IPS DF 4.7 (cell line): ENCODE measurements around the gene PCNX1.
"Not testable (repeated sequence)": the region's sequence is repeated elsewhere in the genome, so short reads cannot be mapped to it uniquely, and the experiment has no call there.

Experiments used
- DNase-seq: peaks from one replicate; pipeline ENCODE4 v3.0.0-alpha.2; 2013; ENCODE audit warnings: low spot score; ENCODE audit errors: extremely low read depth

PCNX1 gene

DNA sequence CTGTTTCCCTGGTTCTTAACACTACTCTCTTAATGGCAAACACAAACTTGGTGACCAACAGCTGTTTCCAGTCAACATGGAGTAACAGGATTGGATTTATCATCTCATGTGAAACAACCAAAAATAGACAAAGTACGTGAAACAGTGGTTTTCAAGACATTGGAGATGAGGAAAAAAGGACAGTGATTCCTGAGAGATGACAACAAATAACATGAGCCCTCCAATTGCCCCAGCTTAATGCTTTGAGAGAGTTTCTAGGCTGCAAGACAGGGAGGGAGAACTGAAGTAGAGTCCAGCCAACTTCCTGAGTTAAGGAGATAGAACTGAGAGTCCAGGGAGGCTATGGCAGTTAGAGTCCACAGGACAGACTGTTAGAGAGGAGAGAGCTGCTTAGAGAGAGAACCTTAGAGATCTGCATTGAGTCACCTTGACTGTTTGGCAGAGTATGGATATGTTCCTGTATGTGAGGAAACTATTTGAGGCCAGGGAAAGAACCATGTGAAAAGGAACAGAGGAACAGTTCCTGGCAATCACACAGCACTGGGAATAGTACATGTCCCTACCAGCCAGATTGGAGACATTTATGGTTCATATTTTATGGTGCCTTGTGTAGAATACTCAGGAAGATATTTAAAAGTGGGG is 106.4 kb downstream of the PCNX1 start:
- no peak for DNase-seq

DNA sequence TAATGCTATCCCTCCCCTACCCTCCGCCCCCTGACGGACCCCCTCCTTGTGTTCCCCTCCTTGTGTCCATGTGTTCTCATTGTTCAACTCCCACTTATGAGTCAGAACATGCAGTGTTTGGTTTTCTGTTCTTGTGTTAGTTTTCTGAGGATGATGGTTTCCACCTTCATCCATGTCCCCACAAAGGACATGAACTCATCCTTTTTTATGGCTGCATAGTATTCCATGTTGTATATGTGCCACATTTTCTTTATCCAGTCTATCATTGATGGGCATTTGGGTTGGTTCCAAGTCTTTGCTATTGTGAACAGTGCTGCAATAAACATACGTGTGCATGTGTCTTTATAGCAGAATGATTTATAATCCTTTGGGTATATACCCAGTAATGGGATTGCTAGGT is 112.7 kb downstream of the PCNX1 start:
- DNase-seq = not testable (repeated sequence)

DNA sequence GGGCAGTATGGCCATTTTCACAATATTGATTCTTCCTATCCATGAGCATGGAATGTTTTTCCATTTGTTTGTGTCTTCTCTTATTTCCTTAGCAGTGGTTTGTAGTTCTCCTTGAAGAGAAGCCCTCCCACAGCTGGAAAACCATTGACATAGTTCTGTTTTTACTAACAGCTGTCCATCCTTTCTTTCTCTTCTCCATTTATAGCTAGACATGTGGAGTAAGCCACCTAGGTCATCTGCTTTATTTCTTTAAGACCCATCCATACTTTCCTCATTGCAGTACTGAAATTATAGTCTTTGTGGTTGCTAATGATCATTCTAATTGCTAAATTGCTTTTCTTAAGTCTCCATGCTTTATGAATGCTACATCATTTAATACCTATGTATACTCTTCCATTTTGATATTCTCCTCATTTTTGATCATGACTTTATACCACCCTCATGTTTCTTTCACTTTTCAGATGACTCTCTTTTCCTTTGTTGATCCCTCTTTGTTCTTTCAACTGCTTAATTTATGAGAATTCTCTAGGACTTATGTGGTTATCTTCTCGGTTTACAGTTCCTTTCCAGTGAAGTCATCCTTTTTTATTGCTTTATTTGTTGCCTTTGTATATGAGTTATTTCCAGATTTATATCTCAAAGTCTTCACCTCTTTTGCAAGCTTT is 114.2 kb downstream of the PCNX1 start:
- DNase-seq = no peak

DNA sequence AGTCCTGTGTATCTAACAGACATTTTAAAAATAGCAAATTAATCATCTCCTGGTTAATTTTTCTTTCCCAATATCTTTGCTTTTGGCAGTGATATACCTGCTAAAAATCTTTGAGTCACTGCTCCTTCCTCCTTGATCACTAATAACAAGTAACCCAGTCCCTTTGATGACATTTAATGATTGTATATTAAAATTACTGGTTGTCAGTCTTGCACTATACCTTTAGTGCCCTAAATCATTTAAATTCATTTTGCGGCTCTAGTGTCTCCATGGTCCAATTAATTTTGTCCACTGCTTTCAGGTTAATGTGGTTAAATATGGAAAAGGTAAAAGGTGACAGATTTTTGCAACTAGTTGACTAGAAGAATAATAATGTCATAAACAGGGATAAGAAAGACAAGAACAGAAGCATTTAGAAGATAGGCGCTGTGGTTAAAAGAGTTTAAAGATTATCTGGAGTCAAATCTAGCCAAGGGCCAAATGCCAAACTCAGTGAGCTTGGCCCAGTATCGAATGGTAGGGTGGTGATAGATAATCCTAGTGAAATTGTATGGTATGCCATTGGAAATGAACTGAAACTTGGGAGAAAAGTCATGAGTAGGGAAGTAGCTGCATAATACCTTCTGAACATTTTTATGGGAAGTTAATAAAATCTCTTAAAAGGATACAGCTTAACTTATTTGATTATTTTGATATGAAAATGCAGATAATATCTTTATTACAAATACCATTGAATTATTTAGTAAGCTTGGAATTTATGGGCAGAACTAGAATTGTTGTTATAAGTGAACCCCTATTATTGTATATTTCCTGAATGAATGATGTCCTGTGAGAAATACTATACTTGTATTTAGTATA is 115.0 kb downstream of the PCNX1 start:
- DNase-seq = no peak

DNA sequence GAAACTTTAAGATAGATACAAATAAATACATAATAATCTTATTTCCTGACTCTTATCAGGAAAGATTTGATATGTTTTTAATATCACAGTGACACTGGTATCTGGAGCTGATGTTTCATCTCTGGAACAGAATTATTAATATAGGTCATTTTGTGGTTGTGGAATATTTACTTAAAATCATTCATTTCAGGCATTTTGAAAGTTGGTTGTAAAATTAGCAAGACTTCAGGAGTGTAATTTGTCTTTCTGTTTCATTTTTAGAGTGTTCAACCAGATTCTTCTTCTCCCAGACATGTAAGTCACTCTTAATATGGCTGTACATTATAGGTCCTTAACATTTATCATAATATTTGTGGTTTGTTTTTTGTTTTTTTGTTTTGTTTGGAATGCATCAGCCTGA is 115.7 kb downstream of the PCNX1 start:
- DNase-seq = no peak

DNA sequence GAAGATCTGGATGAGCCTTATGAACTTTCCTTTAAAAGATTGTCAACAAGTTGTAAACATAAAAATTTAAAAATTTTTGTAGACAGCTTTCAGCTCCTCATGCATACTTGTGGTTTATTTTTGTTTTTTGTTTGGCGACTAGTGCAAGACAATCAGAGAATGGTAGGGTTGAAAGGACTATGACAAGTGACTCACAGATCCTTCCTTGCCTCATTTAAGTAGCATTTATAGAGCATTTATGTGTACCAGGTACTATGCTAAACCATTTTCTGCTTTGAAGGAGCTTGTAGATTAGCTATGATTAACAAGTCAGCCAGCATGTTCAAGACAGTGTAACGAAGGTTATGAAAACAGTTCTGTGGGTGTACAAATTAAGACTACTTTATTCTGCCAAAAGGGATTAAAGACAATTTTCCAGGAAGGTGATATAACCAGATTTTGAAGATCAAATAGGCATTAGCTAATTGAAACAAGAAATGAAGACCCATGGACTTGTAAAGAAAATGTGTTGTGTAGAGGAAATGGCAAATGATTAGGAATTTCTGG is 122.0 kb downstream of the PCNX1 start:
- DNase-seq = no peak

DNA sequence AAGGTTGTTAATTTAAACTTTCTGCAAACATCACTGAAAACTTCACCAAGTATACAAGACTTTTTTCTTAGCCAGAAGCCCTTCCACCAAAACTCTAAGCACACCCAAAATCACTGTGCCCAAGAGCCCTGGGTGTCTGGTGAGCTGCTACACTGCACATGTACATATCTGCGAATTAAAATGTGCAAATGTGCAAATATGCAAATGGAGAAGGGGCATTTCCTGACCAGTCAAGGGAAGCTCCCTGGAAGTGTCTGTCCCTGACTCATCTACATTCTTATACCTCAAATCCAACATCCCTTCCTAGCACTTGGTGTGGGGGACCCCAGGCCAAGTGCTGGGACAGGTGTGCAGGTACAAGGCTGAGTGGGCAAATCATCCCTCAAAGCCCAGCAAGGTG is 123.7 kb downstream of the PCNX1 start:
- no peak for DNase-seq

DNA sequence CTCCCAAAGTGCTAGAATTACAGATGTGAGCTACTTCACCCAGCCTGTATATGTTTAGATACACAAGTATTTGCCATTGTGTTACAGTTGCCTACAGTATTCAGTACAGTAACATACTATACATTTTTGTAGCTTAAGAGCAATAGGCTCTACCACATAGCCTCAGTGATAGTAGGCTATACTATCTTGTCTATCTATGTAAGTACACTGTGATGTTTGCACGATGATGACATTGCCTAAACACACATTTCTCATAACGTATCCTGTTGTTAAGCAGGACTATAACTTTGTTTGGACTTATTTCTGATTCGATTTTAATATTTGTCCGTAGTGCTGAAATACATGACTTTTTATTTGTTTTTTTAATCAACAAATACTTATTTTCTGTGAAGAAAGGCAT is 129.2 kb downstream of the PCNX1 start:
- DNase-seq = no peak

DNA sequence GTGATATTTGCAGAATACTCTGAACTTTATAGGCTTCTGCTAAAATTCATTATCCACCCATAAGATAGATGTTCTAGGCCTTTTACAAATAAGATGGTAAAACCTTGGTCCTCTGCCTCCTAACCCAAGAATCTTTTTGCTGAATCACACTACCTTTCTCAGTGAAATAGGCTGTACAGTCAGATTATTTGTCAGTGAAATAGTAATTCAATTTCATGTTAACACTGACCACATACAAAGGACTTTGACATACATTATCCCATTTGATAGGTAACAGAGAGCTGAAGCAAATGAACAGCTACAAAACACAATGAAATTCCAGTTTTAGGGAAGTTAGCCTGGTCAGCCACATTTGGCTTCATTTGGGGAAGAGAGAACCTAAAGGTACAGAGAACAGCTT is 141.1 kb downstream of the PCNX1 start:
- no peak for DNase-seq

DNA sequence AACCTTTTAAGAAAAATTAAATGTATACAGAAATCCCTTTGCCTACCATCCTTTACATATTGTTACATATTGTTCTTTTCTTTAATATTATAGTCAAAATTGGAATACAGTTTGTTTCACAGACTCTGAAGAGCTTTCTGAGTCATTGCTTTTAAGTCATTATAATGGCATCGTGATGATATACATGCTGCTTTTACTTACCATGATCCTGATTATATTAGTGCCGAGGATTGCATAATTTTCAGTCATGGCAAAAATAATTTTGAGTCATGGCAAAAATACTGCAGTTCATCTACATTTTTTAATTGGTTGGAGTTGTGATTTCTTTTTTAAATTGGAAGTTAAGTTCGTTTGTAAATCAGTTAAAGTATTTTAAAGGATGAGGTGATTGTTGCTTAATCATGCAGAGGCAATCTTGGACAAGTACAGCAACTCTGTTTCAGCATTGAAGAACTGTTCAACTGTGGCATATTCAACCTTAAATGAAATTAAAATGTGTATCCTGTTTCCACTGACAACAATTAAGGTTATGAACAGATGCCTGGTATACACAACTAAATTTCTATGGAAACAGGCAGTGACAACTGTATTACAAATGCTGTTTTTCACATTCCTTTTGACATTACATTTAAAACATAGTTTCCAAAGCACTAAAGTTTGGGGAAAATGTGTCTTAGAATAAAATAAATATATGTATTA is 142.3 kb downstream of the PCNX1 start:
- no peak for DNase-seq

DNA sequence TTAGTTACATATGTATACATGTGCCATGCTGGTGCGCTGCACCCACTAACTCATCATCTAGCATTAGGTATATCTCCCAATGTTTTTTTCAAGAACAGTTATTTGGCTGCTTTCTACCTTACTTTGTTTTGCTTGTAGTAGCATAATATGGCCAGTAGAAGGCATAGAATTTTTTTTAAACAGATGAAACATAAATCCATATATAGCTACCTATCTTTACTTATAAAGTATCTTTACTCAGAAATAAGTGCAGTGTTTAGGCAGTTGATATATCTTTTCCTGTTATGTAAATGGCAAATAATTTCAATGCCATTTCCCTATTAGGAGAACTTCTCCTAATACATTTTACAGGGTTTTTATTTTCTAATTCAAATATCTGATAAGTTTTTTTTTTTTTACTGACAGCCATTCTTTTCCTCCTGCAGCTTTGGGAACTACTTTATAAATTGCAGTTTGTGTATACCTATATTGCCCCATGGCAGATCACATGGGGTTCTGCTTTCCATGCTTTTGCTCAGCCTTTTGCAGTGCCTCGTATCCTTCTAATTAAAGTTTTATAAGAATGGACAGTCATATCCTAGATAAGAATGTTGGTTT is 143.1 kb downstream of the PCNX1 start:
- no peak for DNase-seq

DNA sequence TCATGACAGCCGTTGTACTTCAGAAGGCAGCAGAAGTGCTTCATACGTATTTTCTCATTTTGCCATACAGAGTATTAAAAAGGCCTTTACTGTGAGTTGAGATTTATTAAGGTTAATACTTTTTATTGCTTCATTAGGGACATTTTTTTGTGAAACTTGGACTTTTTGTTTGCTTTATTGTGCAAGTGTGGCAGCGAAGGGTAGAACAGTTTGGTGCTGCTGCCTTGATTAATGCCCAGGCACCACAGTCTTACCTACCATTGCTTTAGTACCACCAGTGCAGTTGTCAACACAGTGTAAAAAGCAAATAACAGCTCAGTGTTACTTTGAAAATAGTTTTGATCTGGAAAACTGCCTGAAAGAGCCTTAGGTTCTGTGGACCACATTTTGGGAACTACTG is 147.4 kb downstream of the PCNX1 start:
- no peak for DNase-seq

DNA sequence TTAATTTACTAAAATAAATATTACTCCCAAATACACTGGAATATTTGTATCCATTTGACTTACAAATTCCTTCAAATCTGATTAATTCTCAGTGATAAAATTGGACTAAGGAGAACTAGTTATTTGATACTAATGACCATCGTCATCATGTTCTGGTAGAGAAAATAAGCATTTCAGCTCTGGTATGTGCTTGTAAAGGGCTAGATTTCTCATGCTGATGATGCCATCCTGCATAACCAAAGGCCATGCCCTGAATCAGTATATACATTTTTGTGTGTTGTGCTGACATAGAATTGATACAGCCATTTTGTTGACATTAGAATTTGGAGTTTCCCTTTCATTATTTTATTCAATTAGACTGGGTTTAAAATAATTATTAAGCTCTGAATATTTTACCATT is 148.9 kb downstream of the PCNX1 start:
- DNase-seq = no peak

DNA sequence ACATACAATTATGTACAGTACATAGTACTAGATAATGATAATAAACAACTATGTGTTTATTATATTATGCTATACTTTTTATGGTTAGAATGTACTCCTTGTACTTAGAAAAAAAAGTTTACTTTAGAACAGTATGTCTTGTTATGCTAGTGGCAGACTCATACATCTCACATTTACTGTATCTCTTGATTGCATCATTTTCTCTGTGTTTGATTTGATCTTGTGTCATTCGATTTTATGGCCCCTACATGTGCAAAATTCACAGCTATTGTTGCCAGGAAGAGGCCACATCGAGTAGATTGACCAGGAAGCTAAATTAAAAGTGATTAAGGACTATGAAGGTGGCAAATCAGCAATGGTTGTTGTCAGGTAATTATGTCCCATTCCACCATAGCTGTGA is 153.0 kb downstream of the PCNX1 start:
- DNase-seq = no peak

DNA sequence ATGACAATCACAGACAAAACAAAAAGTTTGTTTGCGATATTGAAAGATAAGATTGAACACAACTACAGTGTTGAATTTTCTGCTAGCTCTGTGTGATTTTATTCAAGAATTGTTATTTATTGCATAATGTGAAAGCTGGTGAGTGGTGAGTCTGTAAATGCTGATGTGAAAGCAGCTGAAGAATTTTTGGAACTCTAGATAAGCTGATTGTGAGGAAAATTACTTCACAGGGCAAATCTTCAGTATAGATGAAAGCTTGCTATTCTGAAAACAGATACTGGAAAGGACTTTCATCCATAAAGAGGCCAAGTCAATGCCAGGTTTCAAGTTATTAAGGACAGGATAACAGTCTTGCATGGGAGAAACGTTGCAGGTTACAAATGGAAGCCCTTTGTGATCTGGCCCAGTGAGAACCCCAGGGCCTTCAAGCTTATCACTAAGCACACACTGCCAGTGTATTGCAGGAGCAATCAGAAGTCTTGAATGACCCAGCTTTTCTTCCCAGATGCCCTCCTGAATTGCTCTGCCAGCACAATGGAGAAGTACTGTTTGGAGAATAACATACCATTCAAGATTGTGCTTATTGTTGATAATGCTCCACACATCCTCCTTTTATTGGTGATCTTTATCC is 153.7 kb downstream of the PCNX1 start:
- no peak for DNase-seq

DNA sequence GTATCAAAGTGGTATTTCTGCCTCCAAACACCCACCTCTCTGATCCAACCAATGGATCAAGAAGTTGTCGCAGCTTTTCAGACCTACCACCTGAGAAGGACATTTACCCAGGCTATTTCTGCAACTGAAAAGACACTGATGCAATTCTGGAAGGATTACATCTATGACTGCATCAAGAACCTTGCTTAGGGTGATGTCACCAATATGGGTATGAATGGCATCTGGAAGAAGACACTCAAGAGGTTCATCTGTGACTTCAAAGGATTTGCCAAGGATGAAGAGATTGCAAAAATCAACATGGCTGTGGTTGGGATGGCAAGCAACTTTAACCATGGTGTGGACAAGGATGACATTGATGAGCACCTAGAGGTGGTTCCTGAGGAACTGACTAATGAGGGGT is 154.2 kb downstream of the PCNX1 start:
- DNase-seq = no peak

DNA sequence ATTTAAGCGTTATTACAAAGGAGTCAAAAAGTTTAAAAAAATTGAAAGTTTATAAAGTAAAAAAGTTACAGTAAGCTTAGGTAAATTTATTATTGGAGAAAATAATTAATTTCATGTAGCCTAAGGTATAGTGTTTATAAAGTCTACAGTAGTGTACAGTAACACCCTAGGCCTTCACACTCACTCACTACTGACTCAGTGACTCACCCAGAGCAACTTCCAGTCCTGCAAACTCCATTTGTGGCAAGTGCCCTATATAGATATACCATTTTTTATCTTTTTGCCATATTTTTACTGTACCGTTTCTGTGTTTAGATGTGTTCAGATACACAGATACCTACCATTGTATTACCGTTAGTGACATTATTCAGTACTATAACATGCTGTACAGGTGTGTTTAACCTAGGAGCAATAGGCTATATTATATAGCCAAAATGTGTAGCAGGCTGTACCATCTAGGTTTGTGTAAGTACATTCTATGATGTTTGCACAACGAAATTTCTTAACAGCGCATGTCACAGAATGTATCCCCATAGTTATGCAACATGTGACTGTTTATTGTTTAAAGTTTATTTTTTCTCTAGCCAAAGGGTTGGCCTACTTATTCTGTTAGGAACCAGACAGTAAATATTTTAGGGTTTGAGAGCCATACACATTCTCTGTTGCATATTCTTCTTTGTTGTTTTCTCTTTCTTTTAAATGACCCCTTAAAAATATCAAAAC is 155.5 kb downstream of the PCNX1 start:
- DNase-seq = no peak

DNA sequence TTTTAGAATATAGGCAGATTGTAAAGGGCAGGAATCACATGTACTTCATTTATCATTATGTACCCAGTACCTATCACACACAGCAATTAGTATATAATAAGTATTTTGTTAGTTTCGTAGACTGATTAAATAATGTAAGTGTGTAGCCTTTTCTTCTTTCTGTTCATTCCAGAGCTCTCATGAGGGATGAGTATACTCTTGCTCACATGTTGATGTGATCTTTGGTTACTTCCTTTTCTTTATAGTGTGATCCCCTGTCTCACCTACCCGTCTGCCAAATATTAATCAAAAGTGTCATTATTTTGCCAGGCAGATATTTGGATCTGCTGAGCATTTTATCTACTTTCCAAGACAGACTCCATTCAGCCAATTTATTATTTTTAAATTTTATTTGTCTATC is 156.1 kb downstream of the PCNX1 start:
- no peak for DNase-seq

DNA sequence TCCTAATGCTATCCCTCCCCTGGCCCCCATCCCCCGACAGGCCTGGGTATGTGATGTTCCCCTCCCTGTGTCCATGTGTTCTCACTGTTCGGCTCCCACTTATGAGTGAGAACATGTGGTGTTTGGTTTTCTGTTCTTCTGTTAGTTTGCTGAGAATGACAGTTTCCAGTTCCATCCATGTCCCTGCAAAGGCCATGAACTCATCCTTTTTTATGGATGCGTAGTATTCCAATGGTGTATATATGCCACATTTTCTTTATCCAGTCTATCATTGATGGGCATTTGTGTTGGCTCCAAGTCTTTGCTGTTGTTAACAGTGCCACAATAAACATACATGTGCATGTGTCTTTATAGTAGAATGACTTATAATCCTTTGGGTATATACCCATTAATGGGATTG is 157.5 kb downstream of the PCNX1 start:
- DNase-seq = not testable (repeated sequence)

DNA sequence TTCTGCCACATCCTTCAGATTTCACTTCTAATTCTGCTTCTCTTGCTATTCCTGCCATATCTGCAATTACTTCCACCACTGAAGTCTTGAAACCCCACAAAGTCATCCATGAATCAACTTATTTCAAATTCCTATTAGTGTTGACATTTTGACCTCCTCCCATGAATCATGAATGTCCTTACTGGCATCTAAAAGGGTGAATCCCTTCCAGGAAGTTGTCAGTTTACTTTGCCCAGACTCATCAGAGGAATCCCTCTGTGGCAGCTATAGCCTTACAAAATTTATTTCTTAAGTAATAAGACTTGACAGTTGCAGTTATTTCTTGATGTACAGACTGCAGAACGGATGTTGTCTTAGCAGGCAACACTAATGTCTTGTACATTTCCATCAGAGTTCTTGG is 162.9 kb downstream of the PCNX1 start:
- no peak for DNase-seq
